Stimulated activated CD4-positive, alpha-beta T cell treated with anti-CD3 and anti-CD28 coated beads, Interleukin-12 subunit alpha, Interleukin-12 subunit beta, amount 100 ng/mL, for 24 hours (primary cell): ENCODE data around the gene RAF1.

Source experiments
- DNase-seq, 2 experiments: peaks; one replicate each; pipeline ENCODE4 v3.0.0-alpha.2; 2020; ENCODE audit warnings: low read depth in 2 of 2

Gene RAF1

DNA sequence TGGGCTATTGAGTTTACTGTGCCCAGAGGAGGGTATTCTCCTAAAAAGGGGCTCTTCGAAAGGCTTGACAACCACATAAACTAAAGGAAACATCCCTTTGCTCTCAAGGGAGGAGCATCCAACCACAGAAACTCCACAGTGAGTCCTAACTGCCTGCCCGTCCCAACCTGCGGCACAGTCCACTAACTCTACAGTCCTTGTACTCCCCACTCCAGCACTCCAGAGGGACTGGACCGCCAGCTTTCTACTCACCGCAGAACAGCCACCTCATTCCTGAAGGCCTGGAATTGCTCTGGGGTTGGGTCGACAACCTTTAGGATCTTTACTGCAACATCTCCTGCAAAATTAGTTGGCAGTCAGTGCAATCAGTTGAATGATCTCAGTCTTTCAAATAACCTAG is 72.5 kb downstream of the RAF1 start:
- no peak for DNase-seq

GRCh38 chr3:12590096-12590495 is 73.8 kb downstream of the RAF1 start:
- no peak for DNase-seq

DNA sequence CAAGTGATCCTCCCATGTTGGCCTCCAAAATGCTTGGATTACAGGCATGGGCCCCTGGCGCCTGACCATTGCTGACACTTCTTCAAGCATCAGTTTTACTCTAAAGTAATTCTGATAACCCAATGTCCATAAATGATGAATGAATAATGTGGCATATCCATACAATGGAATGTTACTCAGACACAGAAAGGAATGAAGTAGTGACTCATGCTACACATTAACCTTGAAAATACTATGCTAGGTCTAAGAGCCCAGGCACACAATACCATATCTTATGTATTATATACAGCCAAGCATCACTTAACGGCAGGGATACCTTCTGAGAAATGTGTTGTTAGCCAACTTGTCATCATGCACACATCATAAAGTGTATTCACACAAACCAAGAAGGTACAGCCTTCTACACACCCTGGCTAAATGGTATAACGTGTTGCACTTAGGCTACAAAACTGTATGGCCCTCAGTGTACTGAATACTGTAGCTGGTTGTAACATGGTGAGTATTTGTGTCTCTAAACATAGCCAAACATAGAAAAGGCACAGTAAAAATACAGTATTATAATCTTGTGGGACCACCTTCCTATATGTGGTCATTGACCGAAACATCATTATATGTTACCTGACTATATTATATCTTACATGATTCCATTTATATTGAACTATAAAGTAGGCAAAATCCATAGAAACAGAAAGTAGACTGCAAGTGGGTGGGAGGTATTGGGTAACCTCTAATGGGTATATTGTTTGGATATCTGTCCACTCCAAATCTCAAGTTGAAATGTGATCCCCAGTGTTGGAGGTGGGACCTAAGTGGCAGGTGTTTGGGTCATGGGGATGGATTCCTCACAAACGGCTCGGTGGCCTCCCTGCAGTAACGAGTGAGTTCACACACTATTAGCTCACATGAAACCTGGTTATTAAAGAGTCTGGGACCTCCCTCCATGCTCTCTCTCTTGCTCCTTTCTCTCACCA is 75.6 kb downstream of the RAF1 start:
- no peak for DNase-seq

- no peak for DNase-seq
Observed at GRCh38 chr3:12586403-12586802, 77.5 kb downstream of the RAF1 start.

GRCh38 chr3:12585970-12586369 is 77.9 kb downstream of the RAF1 start:
- no peak for DNase-seq

DNA sequence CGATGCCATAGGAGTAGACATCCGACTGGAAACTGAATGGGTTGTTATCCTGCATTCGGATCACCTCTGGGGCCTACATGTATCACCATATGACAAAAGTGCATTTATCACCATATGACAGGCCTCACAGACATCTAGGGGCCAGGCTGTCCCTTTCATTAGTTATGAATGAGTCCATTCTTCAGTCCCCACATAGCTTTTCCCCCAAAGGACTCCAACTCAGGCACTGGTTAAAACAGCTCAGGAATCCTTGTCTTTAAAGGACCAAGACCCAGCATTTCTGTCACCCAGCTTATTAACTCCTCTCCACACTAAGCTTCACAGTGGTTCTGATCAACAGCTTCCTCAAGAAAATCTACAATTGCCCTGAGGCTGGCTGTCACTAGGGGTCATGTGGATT is 78.7 kb downstream of the RAF1 start:
- DNase-seq: no peak

DNA sequence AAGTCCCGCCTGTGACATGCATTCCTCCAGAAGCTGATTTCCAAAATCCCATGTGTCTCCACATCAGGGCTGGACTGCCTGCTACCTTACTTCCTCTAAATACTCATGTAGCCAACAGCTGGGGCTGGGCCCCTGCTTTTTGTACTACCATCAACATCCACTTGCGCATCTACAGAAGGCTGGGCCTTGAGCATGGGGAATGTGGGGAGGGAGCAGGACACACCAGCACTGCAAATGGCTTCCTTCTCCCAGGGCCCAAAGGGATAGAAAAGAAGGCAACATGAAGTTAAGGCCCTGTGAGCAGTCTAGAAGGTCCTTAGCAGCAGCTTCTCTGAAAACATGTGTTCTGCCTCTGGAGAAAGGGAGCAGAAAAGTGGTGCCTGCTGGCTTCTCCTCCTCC is 79.8 kb downstream of the RAF1 start:
- no peak for DNase-seq

GRCh38 chr3:12583280-12583679 is 80.6 kb downstream of the RAF1 start:
- DNase-seq: no peak

- no peak for DNase-seq
Observed at GRCh38 chr3:12582730-12583129, 81.2 kb downstream of the RAF1 start.

DNA sequence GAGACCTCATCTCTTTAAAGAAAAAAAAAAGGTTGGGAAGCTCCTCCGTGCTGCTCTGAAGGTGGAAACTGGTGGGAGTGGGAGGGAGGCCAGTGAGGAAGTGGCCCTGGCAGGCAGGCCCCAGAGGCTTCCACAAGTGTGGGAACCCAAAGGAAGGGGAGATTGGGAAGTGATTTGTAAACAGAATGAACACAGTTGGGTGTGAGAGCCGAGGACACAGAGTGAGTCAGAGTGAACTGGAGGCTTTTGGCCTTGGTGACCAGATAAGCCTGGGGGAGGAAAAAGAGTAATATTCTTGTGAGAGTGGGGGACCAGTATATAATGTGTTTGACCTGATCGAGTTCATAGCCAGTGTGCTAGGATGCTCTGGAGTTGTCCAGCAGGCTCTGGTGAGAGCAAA is 84.0 kb downstream of the RAF1 start:
- no peak for DNase-seq

GRCh38 chr3:12579456-12579855 is 84.5 kb downstream of the RAF1 start:
- DNase-seq: no peak

- DNase-seq: no peak
Observed at GRCh38 chr3:12578742-12579141, 85.2 kb downstream of the RAF1 start.

- DNase-seq: no peak
Observed at GRCh38 chr3:12577379-12577778, 86.5 kb downstream of the RAF1 start.

- no peak for DNase-seq
Observed at GRCh38 chr3:12574661-12575060, 89.3 kb downstream of the RAF1 start.

DNA sequence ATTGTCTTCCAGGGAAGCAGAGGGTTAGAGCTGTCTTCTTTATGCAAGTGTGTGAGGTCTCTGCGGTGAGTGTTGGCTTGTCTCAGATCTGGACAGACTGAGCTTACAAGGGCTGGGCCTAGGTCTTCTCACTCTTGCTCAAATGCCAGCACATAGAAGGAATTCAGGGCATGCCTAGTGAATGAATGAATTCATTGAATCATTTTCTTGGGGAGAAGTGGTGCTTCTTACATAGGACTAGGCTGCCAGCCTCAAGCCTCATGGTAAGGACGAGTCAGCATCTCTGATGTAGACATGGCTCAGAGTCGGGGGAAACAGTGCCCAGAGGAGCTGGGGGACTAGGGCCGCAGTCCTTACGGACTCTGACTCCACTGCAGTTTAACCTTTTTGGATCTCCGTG is 89.8 kb downstream of the RAF1 start:
- DNase-seq: no peak

DNA sequence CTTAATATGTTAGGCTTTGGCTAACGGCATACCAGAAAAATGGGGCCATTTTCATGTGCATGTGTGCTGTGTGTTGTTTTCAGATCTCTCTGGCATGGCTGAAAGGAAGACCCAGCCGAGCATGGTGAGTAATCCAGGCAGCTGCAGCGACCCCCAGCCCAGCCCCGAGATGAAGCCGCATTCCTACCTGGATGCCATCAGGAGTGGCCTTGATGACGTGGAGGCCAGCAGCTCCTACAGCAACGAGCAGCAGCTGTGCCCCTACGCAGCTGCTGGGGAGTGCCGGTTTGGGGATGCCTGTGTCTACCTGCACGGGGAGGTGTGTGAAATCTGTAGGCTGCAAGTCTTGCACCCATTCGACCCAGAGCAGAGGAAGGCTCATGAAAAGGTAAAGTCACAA is 91.9 kb downstream of the RAF1 start:
- DNase-seq: no peak

GRCh38 chr3:12569836-12570235 is 94.1 kb downstream of the RAF1 start:
- DNase-seq: no peak

DNA sequence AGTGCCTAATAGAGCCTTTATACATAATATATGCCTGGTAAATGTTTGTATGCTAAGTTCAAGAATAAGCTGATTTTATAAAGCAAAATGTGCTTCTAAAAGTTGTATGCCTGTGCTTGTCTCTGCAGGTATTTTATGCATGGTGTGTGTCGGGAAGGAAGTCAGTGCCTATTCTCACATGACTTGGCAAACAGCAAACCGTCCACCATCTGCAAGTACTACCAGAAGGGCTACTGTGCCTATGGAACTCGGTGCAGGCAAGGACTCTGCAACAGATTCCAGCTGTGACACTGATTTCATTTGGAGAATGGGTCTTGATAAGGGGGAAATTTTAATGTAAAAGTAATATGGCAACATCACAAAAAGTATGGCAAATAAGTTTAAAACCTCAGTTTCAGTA is 95.2 kb downstream of the RAF1 start:
- no peak for DNase-seq

GRCh38 chr3:12566976-12567375 is 96.9 kb downstream of the RAF1 start:
- DNase-seq: no peak

DNA sequence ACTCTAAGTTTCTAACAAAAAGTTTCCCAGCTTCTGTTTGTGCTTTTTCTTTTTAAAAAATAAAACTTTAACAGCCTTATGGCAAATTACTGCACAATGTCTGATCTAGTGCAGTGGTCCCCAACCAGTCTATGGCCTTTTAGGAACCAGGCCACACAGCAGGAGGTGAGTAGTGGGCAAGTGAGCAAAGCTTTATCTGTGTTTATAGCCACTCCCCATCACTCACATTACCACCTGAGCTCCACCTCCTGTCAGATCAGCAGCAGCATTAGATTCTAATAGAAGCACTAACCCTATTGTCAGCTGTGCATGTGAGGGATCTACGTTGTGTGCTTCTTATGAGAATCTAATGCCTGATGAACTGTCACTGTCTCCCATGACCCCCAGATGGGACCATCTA is 101.5 kb downstream of the RAF1 start:
- DNase-seq: no peak

DNA sequence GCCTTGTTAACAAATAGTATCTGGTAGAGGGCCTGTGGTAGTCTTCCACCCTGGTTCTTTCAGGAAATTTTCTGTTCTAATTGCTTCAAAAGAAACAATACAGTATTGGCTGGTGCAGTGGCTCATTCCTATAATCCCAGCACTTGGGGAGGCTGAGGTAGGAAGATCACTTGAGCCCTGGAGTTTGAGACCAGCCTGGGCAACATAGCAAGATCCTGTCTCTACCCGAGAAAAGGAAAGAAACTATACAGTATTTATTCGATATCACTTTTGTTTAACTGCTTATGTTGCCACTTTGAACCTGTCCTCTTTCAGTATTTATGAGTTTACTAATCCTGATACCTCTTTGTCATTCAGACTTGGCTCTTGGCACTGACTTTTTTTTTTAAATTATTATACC is 102.5 kb downstream of the RAF1 start:
- no peak for DNase-seq

DNA sequence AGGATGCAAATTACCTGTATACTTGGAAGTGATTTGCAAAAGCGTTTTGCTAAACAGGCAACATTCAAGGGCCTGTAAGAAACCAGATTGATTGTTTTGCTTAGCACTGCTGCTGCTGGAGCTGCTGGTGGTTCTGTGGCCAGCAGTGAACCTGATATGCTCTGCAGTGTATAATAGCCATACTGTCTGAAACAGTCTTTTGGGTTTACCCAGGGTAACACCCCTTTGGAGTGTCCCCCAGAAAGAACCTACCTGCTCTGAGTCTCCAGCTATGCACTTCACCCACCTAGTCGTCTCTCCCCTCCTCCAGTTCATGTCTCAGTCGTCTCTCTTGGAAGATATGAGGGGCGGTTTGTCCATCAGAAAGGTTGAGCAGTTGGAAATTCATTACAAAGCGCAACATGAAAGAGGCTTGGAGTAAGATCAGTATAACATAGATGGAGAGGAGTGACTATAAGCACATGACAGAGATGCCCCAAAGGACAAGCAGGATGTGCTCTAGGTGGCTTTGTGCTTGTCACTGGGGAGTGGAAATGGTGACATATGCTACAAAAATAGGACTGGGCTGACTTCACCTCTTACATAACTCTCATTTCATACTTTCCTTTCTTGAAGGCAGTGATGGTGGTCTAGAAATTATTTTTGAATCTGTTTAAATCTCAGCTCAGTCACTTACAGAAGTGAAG is 103.3 kb downstream of the RAF1 start:
- DNase-seq: no peak

GRCh38 chr3:12559520-12559919 is 104.4 kb downstream of the RAF1 start:
- no peak for DNase-seq
